A549 (cell line): ENCODE data around the gene TTPAL. TPM values are rescaled to one million over a fixed set of nuclear protein-coding genes. Genes with fewer than 3 reads are reported as not detected.

ENCODE experiments used
- ATAC-seq, 2 experiments: fragments of 200-7000 bp in 1 of 2; fragments of >200 bp in 1 of 2; cut with Nextera tagmentation in 1 of 2; cut with Tn5 transposase in 1 of 2; 3 replicates each; pipeline versions ENCODE4 v1.8.0 to v1.9.1; 2018 to 2020; ENCODE audit warnings: mild to moderate bottlenecking in 1 of 2, moderate library complexity in 1 of 2
- CTCF ChIA-PET: fragments of 300-600 bp; sonication (Branson Sonifier 250); formaldehyde crosslinking; extraction: SDS; loops from one replicate; lab custom pipeline; 2021; ENCODE audit warnings: antibody characterized with exemption, inconsistent platforms; lab: Yijun Ruan, JAX
- POLR2A ChIA-PET: fragments of 350-600 bp; formaldehyde crosslinking; extraction: SDS; loops from one replicate; lab custom pipeline; 2021; ENCODE audit warnings: antibody characterized with exemption, inconsistent platforms; lab: Yijun Ruan, JAX
- DNase-seq, 2 experiments: peaks; one replicate each; pipeline versions ENCODE4 v3.0.0 to v3.0.0-alpha.2; 2011 to 2016; ENCODE audit warnings: low read depth in 1 of 2, low spot score in 1 of 2
- FAIRE-seq: peaks from 2 replicates; lab custom pipeline; 2011; peaks lifted over from hg19 to GRCh38; lab: Jason Lieb, UNC
- H3K27ac ChIP-seq, 2 experiments: fragments of >200 bp; sonication (Bioruptor Twin); formaldehyde crosslinking; 3 replicates each; pipeline ENCODE4 v1.5.1; 2016 to 2017
- H3K4me1 ChIP-seq: fragments of >200 bp; sonication (Bioruptor Twin); formaldehyde crosslinking; 3 replicates; pipeline ENCODE4 v1.6.1; 2016
- H3K4me2 ChIP-seq: fragments of >200 bp; sonication (Bioruptor Twin); formaldehyde crosslinking; 3 replicates; pipeline ENCODE4 v1.6.1; 2016
- H3K4me3 ChIP-seq: fragments of >200 bp; sonication (Bioruptor Twin); formaldehyde crosslinking; 3 replicates; pipeline ENCODE4 v1.5.1; 2016
- H3K9me3 ChIP-seq: fragments of >200 bp; sonication (Bioruptor Twin); formaldehyde crosslinking; 3 replicates; pipeline ENCODE4 v1.6.1; 2016
- CEBPB ChIP-seq, 2 experiments: fragments of >200 bp in 1 of 2; sonication (Bioruptor Twin) in 1 of 2; formaldehyde crosslinking in 1 of 2; IDR thresholded peaks; 2 replicates each; pipeline ENCODE4 v1.6.1; 2012 to 2016
- CHD2 ChIP-seq: fragments of 150-350 bp; IDR thresholded peaks from 2 replicates; pipeline ENCODE4 v1.6.1; 2014; ENCODE audit warnings: low read length; ENCODE audit not compliant: partially characterized antibody
- CTCF ChIP-seq: fragments of >200 bp; sonication (Bioruptor Twin); formaldehyde crosslinking; IDR thresholded peaks from 3 replicates; pipeline ENCODE4 v1.5.1; 2016
- EP300 ChIP-seq, 2 experiments: fragments of >200 bp; sonication (Bioruptor Twin); formaldehyde crosslinking; IDR thresholded peaks; 2 replicates in 1 of 2; 3 replicates in 1 of 2; pipeline ENCODE4 v1.6.1; 2016 to 2017
- ESRRA ChIP-seq: fragments of 150-350 bp; IDR thresholded peaks from 2 replicates; pipeline ENCODE4 v1.6.1; 2014; ENCODE audit warnings: mild to moderate bottlenecking, low read length, borderline replicate concordance
- FOSB ChIP-seq: fragments of 250-450 bp; sonication (Bioruptor Pico); IDR thresholded peaks from 2 replicates; pipeline ENCODE4 v1.5.0; 2020; ENCODE audit warnings: mild to moderate bottlenecking, moderate library complexity
- FOSL2 ChIP-seq, 2 experiments: fragments of 450-650 bp in 1 of 2; fragments of >200 bp in 1 of 2; sonication (Bioruptor Twin) in 1 of 2; formaldehyde crosslinking; IDR thresholded peaks; 2 replicates each; pipeline versions ENCODE4 v1.5.0 to v1.6.1; 2016 to 2020; ENCODE audit warnings: mild to moderate bottlenecking in 1 of 2, moderate library complexity in 1 of 2
- FOXS1 ChIP-seq: fragments of 250-450 bp; sonication (Bioruptor Pico); IDR thresholded peaks from 2 replicates; pipeline ENCODE4 v1.5.0; 2020; ENCODE audit warnings: mild to moderate bottlenecking, moderate library complexity
- HDAC2 ChIP-seq: fragments of 200-600 bp; sonication (generic); IDR thresholded peaks from 2 replicates; pipeline ENCODE4 v1.6.1; 2016
- HES2 ChIP-seq: fragments of >200 bp; sonication (Bioruptor Twin); formaldehyde crosslinking; IDR thresholded peaks from 2 replicates; pipeline ENCODE4 v1.6.1; 2016
- HEYL ChIP-seq: fragments of 250-450 bp; sonication (Bioruptor Pico); IDR thresholded peaks from 2 replicates; pipeline ENCODE4 v1.8.0; 2021; ENCODE audit warnings: mild to moderate bottlenecking, moderate library complexity
- HMGXB4 ChIP-seq: fragments of 250-450 bp; sonication (Bioruptor Pico); IDR thresholded peaks from 2 replicates; pipeline ENCODE4 v1.5.0; 2021; ENCODE audit warnings: mild to moderate bottlenecking, moderate library complexity, borderline replicate concordance
- HOXB5 ChIP-seq: fragments of 250-450 bp; sonication (Bioruptor Pico); IDR thresholded peaks from 2 replicates; pipeline ENCODE4 v1.5.0; 2020; ENCODE audit warnings: mild to moderate bottlenecking, moderate library complexity
- KDM5A ChIP-seq: fragments of 200-600 bp; sonication (generic); IDR thresholded peaks from 2 replicates; pipeline ENCODE4 v1.6.1; 2016; ENCODE audit warnings: antibody characterized with exemption, mild to moderate bottlenecking
- MAFK ChIP-seq: fragments of 450-650 bp; IDR thresholded peaks from 2 replicates; pipeline ENCODE4 v1.6.1; 2014; ENCODE audit not compliant: partially characterized antibody
- MYC ChIP-seq: IDR thresholded peaks from 2 replicates; pipeline ENCODE4 v1.6.1; 2012; ENCODE audit warnings: mild to moderate bottlenecking, inconsistent platforms, low read length, improper control_type of control experiment, borderline replicate concordance
- NR3C1 ChIP-seq: fragments of >200 bp; sonication (Bioruptor Twin); formaldehyde crosslinking; IDR thresholded peaks from 3 replicates; pipeline ENCODE4 v1.6.1; 2017
- RARB ChIP-seq: fragments of 250-450 bp; sonication (Bioruptor Pico); IDR thresholded peaks from 2 replicates; pipeline ENCODE4 v1.8.0; 2021; ENCODE audit warnings: mild to moderate bottlenecking, moderate library complexity
- SREBF2 ChIP-seq: fragments of 450-650 bp; IDR thresholded peaks from 2 replicates; pipeline ENCODE4 v1.6.1; 2014; ENCODE audit warnings: mild to moderate bottlenecking, moderate library complexity
- TP53 ChIP-seq: fragments of 250-450 bp; sonication (Bioruptor Pico); IDR thresholded peaks from 2 replicates; pipeline ENCODE4 v1.5.0; 2021; ENCODE audit warnings: mild to moderate bottlenecking, moderate library complexity
- ZFP36 ChIP-seq: fragments of 450-650 bp; IDR thresholded peaks from 2 replicates; pipeline ENCODE4 v1.6.1; 2014; ENCODE audit warnings: borderline replicate concordance; ENCODE audit not compliant: partially characterized antibody
- ZNF302 ChIP-seq: fragments of 250-450 bp; sonication (Bioruptor Pico); IDR thresholded peaks from 2 replicates; pipeline ENCODE4 v1.9.0; 2021; ENCODE audit warnings: inconsistent platforms, mild to moderate bottlenecking, moderate library complexity
- whole genome bisulfite sequencing: methylation state at CpG from one replicate; pipeline ENCODE4 v1.1.6; 2017; ENCODE audit errors: missing lambda C conversion rate; 5-methylcytosine and 5-hydroxymethylcytosine counted together
- polyA plus RNA-seq, 4 experiments: library from polyadenylated mRNA; depleted of rRNA in 3 of 4; stranded (reverse); fragments of >200 nt; fragmentation: RNase III in 1 of 4; extraction: RNeasy Plus Mini Kit Qiagen cat#74134 plus additional on column Dnase treatment in 1 of 4; gene quantifications; 2 replicates in 3 of 4; 3 replicates in 1 of 4; pipeline ENCODE4 v1.2.3, GENCODE V29; 2011 to 2017

TTPAL gene
- polyA plus RNA-seq, 2 of the 4 experiments (the other 2 are of a cell fraction): 9.1 to 9.2 TPM

GRCh38 chr20:44430270-44431065 is 45.2 kb upstream of the TTPAL start:
- ChIA-PET POLR2A (no interaction called here), CTCF (interaction anchor here (1.0 to 1.3 kb wide), 2 partner anchors 9 to 16 kb away, joined by 3 to 6 read pairs; no protein-coding TSS in a partner anchor)
- H3K9me3 ChIP-seq: no peaks in the 10 kb centered on the region
- FAIRE-seq (no peak), DNase-seq (no peak), ATAC-seq (no peak)
- H3K4me2 ChIP-seq: no peak overlapping the region
- 86% methylated on average over 6 of the region's 7 CpGs for WGBS
- H3K4me1 ChIP-seq: peaks cover 3% of the 10 kb centered on the region
- H3K4me3 ChIP-seq: no peak overlapping the region
- H3K27ac ChIP-seq: no peak overlapping the region
- no peak for TF ChIP-seq ZNF302 (CRISPR knock-in tag)
- no peak for TF ChIP-seq CTCF
- TF ChIP-seq FOSL2 (IDR thresholded peaks at IDR 0.05): no peak
- no peak for TF ChIP-seq FOSL2 (CRISPR knock-in tag; IDR thresholded peaks at IDR 0.05)
- no peak for TF ChIP-seq EP300 (IDR thresholded peaks at IDR 0.05)
- TF ChIP-seq TP53 (CRISPR knock-in tag): no peak
- no peak for TF ChIP-seq HES2
- TF ChIP-seq MAFK: no peak
- no peak for TF ChIP-seq HMGXB4
- TF ChIP-seq RARB: no peak
- no peak for TF ChIP-seq HEYL (CRISPR knock-in tag)
- no peak for TF ChIP-seq FOSB
- TF ChIP-seq ESRRA: no peak

GRCh38 chr20:44431118-44431501 is 44.6 kb upstream of the TTPAL start:
- no peak for ATAC-seq
- Histone ChIP-seq H3K4me3 (no peak overlapping the region), H3K9me3 (no peaks in the 10 kb centered on the region), H3K27ac (no peak overlapping the region), H3K4me1 (peaks cover 6% of the 10 kb centered on the region), H3K4me2 (no peak overlapping the region)
- 61% methylated on average over 4 of the region's 4 CpGs for WGBS
- no peak for DNase-seq
- TF ChIP-seq CEBPB (IDR thresholded peaks at IDR 0.05) (no peak), FOSB (no peak), HDAC2 (no peak), MYC (no peak), NR3C1 (no peak), FOXS1 (CRISPR knock-in tag) (no peak), HOXB5 (no peak), SREBF2 (no peak), KDM5A (no peak), ZFP36 (no peak), CHD2 (no peak)
- ChIA-PET CTCF (interaction anchor here (1.0 to 1.3 kb wide), 2 partner anchors 9 to 17 kb away, joined by 3 to 6 read pairs; no protein-coding TSS in a partner anchor), POLR2A (no interaction called here)
- no peak for FAIRE-seq
